ENCODE data around the gene TRPM8.

Gene TRPM8

DNA sequence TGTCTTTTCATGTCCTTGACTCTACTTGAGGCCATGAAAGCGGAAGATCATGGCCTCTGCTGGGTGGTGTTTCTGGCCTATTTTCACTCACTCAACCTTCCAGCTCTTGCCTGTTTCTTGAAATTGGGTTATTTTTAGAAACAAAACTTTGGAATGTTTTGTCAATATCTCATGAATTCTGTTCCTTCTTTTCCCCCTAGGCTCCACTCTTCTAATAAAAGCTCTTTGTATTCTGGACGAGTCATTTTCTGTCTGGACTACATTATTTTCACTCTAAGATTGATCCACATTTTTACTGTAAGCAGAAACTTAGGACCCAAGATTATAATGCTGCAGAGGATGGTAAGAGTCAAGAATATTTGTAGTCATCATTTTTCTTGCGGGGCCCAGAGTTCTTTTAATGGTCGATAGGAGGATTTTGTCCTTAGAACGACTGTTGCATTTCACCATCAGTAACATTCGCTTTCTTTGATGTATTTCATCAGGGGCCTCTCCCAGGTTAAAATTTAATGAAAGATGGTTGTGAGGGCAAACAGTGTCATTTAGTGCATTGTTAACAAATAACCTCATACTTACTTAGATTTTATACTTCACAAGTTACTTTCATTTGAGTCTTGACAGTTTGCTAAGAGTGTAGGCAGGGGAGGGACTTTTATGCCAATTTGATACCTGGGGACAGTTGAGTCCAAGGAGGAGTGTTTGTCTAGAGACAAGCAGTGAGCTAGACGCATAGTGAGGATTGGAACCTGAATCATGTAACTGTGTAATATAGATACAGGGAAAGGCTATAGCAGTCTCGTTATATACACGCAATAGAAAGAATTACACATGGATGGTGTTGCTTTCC, 64.6 kb downstream of the TRPM8 start:
- FAIRE-seq (peak; percentile 76), DNase-seq (ENCODE audit: insufficient read length, low spot score) (no peak)
- TF ChIP-seq, protein P1, sequence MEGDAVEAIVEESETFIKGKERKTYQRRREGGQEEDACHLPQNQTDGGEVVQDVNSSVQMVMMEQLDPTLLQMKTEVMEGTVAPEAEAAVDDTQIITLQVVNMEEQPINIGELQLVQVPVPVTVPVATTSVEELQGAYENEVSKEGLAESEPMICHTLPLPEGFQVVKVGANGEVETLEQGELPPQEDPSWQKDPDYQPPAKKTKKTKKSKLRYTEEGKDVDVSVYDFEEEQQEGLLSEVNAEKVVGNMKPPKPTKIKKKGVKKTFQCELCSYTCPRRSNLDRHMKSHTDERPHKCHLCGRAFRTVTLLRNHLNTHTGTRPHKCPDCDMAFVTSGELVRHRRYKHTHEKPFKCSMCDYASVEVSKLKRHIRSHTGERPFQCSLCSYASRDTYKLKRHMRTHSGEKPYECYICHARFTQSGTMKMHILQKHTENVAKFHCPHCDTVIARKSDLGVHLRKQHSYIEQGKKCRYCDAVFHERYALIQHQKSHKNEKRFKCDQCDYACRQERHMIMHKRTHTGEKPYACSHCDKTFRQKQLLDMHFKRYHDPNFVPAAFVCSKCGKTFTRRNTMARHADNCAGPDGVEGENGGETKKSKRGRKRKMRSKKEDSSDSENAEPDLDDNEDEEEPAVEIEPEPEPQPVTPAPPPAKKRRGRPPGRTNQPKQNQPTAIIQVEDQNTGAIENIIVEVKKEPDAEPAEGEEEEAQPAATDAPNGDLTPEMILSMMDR (IDR thresholded peaks at IDR 0.05; ENCODE audit: insufficient read depth, missing control alignments): no peak

DNA sequence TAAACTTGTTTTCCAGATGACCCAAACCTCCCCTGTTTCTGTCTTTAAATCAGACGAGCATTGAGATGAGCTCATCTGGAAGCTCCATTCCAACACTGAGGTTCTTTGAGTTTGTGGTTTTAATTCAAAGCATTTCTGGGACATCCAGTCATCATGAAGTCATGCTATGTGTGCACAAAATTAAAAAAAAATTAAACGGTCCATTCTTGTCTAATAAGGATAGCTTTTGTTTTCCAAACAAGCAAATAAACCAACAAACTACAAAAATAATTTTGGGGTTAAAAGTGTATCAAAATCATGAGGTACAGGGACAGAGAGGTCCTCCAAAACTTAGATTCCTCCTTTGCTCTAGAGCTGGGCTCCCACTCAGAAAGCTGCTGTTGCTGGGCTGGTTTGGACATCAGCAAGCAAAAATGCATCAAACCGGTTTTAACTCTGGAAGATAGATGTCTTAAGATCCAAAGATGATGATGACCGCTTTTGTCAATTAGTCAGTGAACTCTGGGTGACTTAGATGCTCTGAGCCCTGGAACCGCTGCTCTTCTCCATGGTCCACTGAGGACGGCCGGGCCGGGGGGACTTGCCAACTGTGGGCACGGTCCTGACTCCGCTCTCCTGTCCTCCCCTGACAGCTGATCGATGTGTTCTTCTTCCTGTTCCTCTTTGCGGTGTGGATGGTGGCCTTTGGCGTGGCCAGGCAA, 65.4 kb downstream of the TRPM8 start:
- FAIRE-seq: no peak

DNA sequence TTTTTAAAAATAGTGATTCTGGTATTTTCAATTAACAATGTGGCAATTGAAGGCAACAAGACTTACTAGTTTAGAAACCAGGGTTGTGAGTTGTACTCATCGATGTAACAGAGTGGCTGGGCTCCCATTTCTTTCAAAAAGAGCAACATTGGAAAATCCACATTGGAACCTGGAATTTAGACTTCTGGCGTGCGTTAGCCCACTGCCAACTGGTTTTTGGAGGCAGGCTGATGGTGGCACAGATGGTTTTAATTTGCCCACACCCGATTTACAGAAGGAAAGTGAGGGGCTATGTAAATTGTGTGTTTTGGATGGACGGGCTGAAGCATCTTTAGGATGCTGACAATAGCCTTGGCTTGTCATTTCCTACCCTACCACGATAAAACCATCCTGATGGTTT, 66.3 kb downstream of the TRPM8 start:
- DNase-seq (ENCODE audit: insufficient read length, low spot score) (no peak), FAIRE-seq (no peak)
- TF ChIP-seq, protein P1 (IDR thresholded peaks at IDR 0.05; ENCODE audit: insufficient read depth, missing control alignments): no peak

More for the DNA sequence above, 65.4 kb downstream of the TRPM8 start:
- DNase-seq (ENCODE audit: insufficient read length, low spot score): no peak
- TF ChIP-seq, protein P1 (IDR thresholded peaks at IDR 0.05; ENCODE audit: insufficient read depth, missing control alignments): no peak

DNA sequence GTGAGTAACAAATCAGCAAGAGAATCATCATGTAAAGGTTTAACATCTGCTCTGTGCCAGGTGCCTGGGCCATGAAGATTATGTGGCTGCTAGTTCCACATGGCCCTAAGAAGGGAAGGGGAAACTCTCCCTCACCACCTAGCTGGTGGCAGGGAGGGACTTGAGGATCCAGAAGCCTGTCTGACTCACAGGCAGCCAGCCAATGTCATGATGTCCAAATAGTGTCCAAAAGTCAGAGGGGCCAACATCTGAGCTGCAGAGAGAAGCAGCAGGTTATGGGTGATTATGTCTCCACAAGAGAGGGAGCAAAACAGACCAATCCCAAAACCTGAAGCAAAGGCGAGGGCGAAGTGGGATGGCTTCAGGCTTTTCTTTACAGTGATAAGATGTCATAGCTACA, 71.4 kb downstream of the TRPM8 start:
- peak; percentile 77 for FAIRE-seq

DNA sequence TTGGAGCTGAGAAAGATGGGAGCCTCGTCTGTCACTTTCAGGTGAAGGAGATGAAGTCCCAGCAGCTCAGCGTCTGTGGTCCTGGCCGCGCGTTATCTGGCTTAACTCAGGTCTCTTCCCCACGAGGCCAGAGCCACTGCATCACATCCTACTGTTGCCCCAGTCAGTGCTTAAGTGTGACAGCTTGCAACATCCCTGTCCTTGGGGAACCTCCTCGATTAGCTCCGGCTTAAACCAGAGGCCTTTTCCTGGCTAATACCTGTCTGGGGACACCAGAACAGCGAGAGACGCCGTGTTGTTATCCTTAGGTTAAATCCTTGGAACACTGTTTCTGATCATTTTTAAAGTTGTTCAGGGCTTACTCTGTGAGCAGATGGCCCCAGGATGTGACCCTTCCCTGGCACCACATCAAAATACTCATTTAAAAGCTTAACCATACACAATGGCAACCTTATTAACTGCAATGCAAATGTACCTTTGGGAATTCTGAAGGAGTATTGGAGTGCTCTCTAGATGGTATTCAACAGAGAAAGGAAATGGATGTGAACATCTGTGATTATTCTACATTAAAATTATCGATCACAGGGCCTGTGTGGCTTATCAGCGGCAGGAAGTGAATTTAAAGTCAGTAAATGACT, 72.2 kb downstream of the TRPM8 start:
- TF ChIP-seq, protein P1 (IDR thresholded peaks at IDR 0.05; ENCODE audit: insufficient read depth, missing control alignments): no peak
- peak; percentile 47 for DNase-seq (ENCODE audit: insufficient read length, low spot score)
- peak; percentile 96 for FAIRE-seq

More for the DNA sequence above, 71.4 kb downstream of the TRPM8 start:
- DNase-seq (ENCODE audit: insufficient read length, low spot score): no peak
- TF ChIP-seq, protein P1 (IDR thresholded peaks at IDR 0.05; ENCODE audit: insufficient read depth, missing control alignments): no peak

DNA sequence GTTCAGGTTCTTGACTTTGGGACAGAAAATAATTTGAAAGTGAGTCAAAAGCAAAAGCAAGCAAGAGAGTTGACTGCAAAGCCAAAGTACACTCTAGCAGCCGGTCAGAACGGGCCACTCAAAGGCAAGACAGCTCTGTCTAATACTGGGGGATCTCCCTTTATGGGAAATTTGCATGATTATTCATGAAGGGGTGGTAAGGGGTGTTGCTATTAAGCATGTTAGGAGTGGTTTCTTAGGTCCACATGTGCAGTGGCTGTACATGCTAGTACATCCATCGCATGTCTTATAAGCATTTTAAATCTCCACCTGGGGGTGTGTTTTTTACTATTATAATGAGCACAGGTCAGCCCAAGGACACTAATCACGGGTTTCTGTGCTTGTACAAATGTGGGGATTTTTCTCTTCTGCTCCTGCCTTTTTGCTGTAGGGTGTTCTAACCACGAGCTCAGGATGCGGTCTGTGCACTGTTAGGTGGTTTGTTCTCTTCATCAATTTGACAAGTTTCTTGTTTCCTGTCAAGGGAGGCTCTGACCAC, 73.2 kb downstream of the TRPM8 start:
- TF ChIP-seq, protein P1 (IDR thresholded peaks at IDR 0.05; ENCODE audit: insufficient read depth, missing control alignments): no peak
- FAIRE-seq (no peak), DNase-seq (ENCODE audit: insufficient read length, low spot score) (no peak)
